ENCODE data around the gene MEPE.

The MEPE gene

GRCh38 chr4:87881115-87881514 is 48.3 kb downstream of the MEPE start:
- Histone ChIP-seq H3K27ac (ENCODE audit: low read length, poor library complexity, severe bottlenecking) (no peak overlapping the region), H3K9me3 (ENCODE audit: control insufficient read depth, low read length) (no peaks in the 10 kb centered on the region), H3K4ac (ENCODE audit: low read depth in 1 of 2, low read length in 2 of 2) (no peak overlapping the region), H3K14ac (ENCODE audit: low read length in 2 of 2) (no peak overlapping the region), H2BK12ac (ENCODE audit: low read length in 2 of 2) (no peak overlapping the region), H3K27me3 (ENCODE audit: control insufficient read depth in 1 of 2, insufficient read depth in 1 of 2, low read length in 2 of 2) (peaks cover 0 to 4% of the 10 kb centered on the region in 2 experiments), H3K36me3 (ENCODE audit: control insufficient read depth in 1 of 2, insufficient read depth in 2 of 2, low read depth in 1 of 2, low read length in 2 of 2) (no peaks in the 10 kb centered on the region), H3K4me3 (ENCODE audit: insufficient read depth in 1 of 2, low read depth in 1 of 2, low read length in 2 of 2) (no peak overlapping the region), H2BK5ac (ENCODE audit: low read depth, low read length, poor library complexity, severe bottlenecking) (no peak overlapping the region), H2BK15ac (ENCODE audit: low read depth, poor library complexity, severe bottlenecking) (no peak overlapping the region), H4K91ac (ENCODE audit: low read length) (no peak overlapping the region), H2BK120ac (ENCODE audit: low read depth, low read length) (no peak overlapping the region), H3K23ac (ENCODE audit: low read length in 2 of 2) (no peak overlapping the region), H3K9ac (ENCODE audit: low read length) (no peak overlapping the region), H3K18ac (ENCODE audit: low read depth in 1 of 2, low read length in 2 of 2) (no peak overlapping the region), H2AK5ac (ENCODE audit: low read length, severe bottlenecking) (no peak overlapping the region), H4K8ac (ENCODE audit: low read length) (no peak overlapping the region), H2AFZ (ENCODE audit: low read depth, low read length) (no peak overlapping the region), H3K4me2 (ENCODE audit: low read length, poor library complexity, severe bottlenecking) (no peak overlapping the region), H3K79me1 (replicated peaks; ENCODE audit: low read length, poor library complexity, severe bottlenecking) (no peaks in the 10 kb centered on the region), H3K4me1 (ENCODE audit: control insufficient read depth, insufficient read depth, low read depth, low read length) (peaks cover 3% of the 10 kb centered on the region)
- no CpG with 5 or more reads among the region's 1 CpG for WGBS
- no peak for DNase-seq

- H3K9ac ChIP-seq (ENCODE audit: low read length), result no peak overlapping the region
- no peak overlapping the region for H3K27ac ChIP-seq (ENCODE audit: low read length, poor library complexity, severe bottlenecking)
- no peak overlapping the region for H2AFZ ChIP-seq (ENCODE audit: low read depth, low read length)
- H2BK5ac ChIP-seq (ENCODE audit: low read depth, low read length, poor library complexity, severe bottlenecking), result no peak overlapping the region
- WGBS, result 57% methylated on average over 1 of the region's 1 CpG
- H4K91ac ChIP-seq (ENCODE audit: low read length), result no peak overlapping the region
- no peaks in the 10 kb centered on the region for H3K79me1 ChIP-seq (replicated peaks; ENCODE audit: low read length, poor library complexity, severe bottlenecking)
- H2BK12ac ChIP-seq (ENCODE audit: low read length in 2 of 2), result no peak overlapping the region
- no peak overlapping the region for H3K18ac ChIP-seq (ENCODE audit: low read depth in 1 of 2, low read length in 2 of 2)
- H2BK15ac ChIP-seq (ENCODE audit: low read depth, poor library complexity, severe bottlenecking), result no peak overlapping the region
- no peak overlapping the region for H3K4me3 ChIP-seq (ENCODE audit: insufficient read depth in 1 of 2, low read depth in 1 of 2, low read length in 2 of 2)
- no peaks in the 10 kb centered on the region for H3K4me1 ChIP-seq (ENCODE audit: control insufficient read depth, insufficient read depth, low read depth, low read length)
- no peak overlapping the region for H3K14ac ChIP-seq (ENCODE audit: low read length in 2 of 2)
- H3K27me3 ChIP-seq (ENCODE audit: control insufficient read depth in 1 of 2, insufficient read depth in 1 of 2, low read length in 2 of 2), result peaks cover 0 to 6% of the 10 kb centered on the region in 2 experiments
- H2AK5ac ChIP-seq (ENCODE audit: low read length, severe bottlenecking), result no peak overlapping the region
- H3K4me2 ChIP-seq (ENCODE audit: low read length, poor library complexity, severe bottlenecking), result no peak overlapping the region
- H3K4ac ChIP-seq (ENCODE audit: low read depth in 1 of 2, low read length in 2 of 2), result no peak overlapping the region
- H3K23ac ChIP-seq (ENCODE audit: low read length in 2 of 2), result no peak overlapping the region
- H3K36me3 ChIP-seq (ENCODE audit: control insufficient read depth in 1 of 2, insufficient read depth in 2 of 2, low read depth in 1 of 2, low read length in 2 of 2), result no peaks in the 10 kb centered on the region
- no peaks in the 10 kb centered on the region for H3K9me3 ChIP-seq (ENCODE audit: control insufficient read depth, low read length)
- H4K8ac ChIP-seq (ENCODE audit: low read length), result no peak overlapping the region
- no peak for DNase-seq
- H2BK120ac ChIP-seq (ENCODE audit: low read depth, low read length), result no peak overlapping the region
Measured at GRCh38 chr4:87882321-87882720, 49.6 kb downstream of the MEPE start.

GRCh38 chr4:87882861-87883260 is 50.1 kb downstream of the MEPE start:
- no peak overlapping the region for H2BK120ac ChIP-seq (ENCODE audit: low read depth, low read length)
- H3K4me1 ChIP-seq (ENCODE audit: control insufficient read depth, insufficient read depth, low read depth, low read length), result no peaks in the 10 kb centered on the region
- no peak overlapping the region for H3K4me3 ChIP-seq (ENCODE audit: insufficient read depth in 1 of 2, low read depth in 1 of 2, low read length in 2 of 2)
- no peak overlapping the region for H3K4ac ChIP-seq (ENCODE audit: low read depth in 1 of 2, low read length in 2 of 2)
- H3K23ac ChIP-seq (ENCODE audit: low read length in 2 of 2), result no peak overlapping the region
- DNase-seq, result no peak
- H2BK5ac ChIP-seq (ENCODE audit: low read depth, low read length, poor library complexity, severe bottlenecking), result no peak overlapping the region
- no peak overlapping the region for H4K91ac ChIP-seq (ENCODE audit: low read length)
- H3K14ac ChIP-seq (ENCODE audit: low read length in 2 of 2), result no peak overlapping the region
- no peak overlapping the region for H3K4me2 ChIP-seq (ENCODE audit: low read length, poor library complexity, severe bottlenecking)
- no peaks in the 10 kb centered on the region for H3K36me3 ChIP-seq (ENCODE audit: control insufficient read depth in 1 of 2, insufficient read depth in 2 of 2, low read depth in 1 of 2, low read length in 2 of 2)
- 67% methylated on average over 1 of the region's 2 CpGs for WGBS
- H2BK15ac ChIP-seq (ENCODE audit: low read depth, poor library complexity, severe bottlenecking), result no peak overlapping the region
- no peak overlapping the region for H4K8ac ChIP-seq (ENCODE audit: low read length)
- peaks cover 0 to 6% of the 10 kb centered on the region in 2 experiments for H3K27me3 ChIP-seq (ENCODE audit: control insufficient read depth in 1 of 2, insufficient read depth in 1 of 2, low read length in 2 of 2)
- H2AK5ac ChIP-seq (ENCODE audit: low read length, severe bottlenecking), result no peak overlapping the region
- no peaks in the 10 kb centered on the region for H3K79me1 ChIP-seq (replicated peaks; ENCODE audit: low read length, poor library complexity, severe bottlenecking)
- no peaks in the 10 kb centered on the region for H3K9me3 ChIP-seq (ENCODE audit: control insufficient read depth, low read length)
- H3K9ac ChIP-seq (ENCODE audit: low read length), result no peak overlapping the region
- H2BK12ac ChIP-seq (ENCODE audit: low read length in 2 of 2), result no peak overlapping the region
- H3K18ac ChIP-seq (ENCODE audit: low read depth in 1 of 2, low read length in 2 of 2), result no peak overlapping the region
- H3K27ac ChIP-seq (ENCODE audit: low read length, poor library complexity, severe bottlenecking), result no peak overlapping the region
- no peak overlapping the region for H2AFZ ChIP-seq (ENCODE audit: low read depth, low read length)

GRCh38 chr4:87884976-87885549 is 52.3 kb downstream of the MEPE start:
- H3K4ac ChIP-seq (ENCODE audit: low read depth in 1 of 2, low read length in 2 of 2), result no peak overlapping the region
- no peak overlapping the region for H3K14ac ChIP-seq (ENCODE audit: low read length in 2 of 2)
- no peak overlapping the region for H2BK120ac ChIP-seq (ENCODE audit: low read depth, low read length)
- H2BK5ac ChIP-seq (ENCODE audit: low read depth, low read length, poor library complexity, severe bottlenecking), result no peak overlapping the region
- H3K27ac ChIP-seq (ENCODE audit: low read length, poor library complexity, severe bottlenecking), result no peak overlapping the region
- no peak overlapping the region for H3K23ac ChIP-seq (ENCODE audit: low read length in 2 of 2)
- no peaks in the 10 kb centered on the region for H3K9me3 ChIP-seq (ENCODE audit: control insufficient read depth, low read length)
- no peaks in the 10 kb centered on the region for H3K79me1 ChIP-seq (replicated peaks; ENCODE audit: low read length, poor library complexity, severe bottlenecking)
- H3K4me3 ChIP-seq (ENCODE audit: insufficient read depth in 1 of 2, low read depth in 1 of 2, low read length in 2 of 2), result no peak overlapping the region
- H2BK15ac ChIP-seq (ENCODE audit: low read depth, poor library complexity, severe bottlenecking), result no peak overlapping the region
- no peak overlapping the region for H4K91ac ChIP-seq (ENCODE audit: low read length)
- no peak overlapping the region for H3K9ac ChIP-seq (ENCODE audit: low read length)
- H3K18ac ChIP-seq (ENCODE audit: low read depth in 1 of 2, low read length in 2 of 2), result no peak overlapping the region
- H2AFZ ChIP-seq (ENCODE audit: low read depth, low read length), result no peak overlapping the region
- no peak overlapping the region for H2BK12ac ChIP-seq (ENCODE audit: low read length in 2 of 2)
- 89% methylated on average over 9 of the region's 9 CpGs for WGBS
- no peaks in the 10 kb centered on the region for H3K4me1 ChIP-seq (ENCODE audit: control insufficient read depth, insufficient read depth, low read depth, low read length)
- DNase-seq, result no peak
- H2AK5ac ChIP-seq (ENCODE audit: low read length, severe bottlenecking), result no peak overlapping the region
- H3K4me2 ChIP-seq (ENCODE audit: low read length, poor library complexity, severe bottlenecking), result no peak overlapping the region
- H3K36me3 ChIP-seq (ENCODE audit: control insufficient read depth in 1 of 2, insufficient read depth in 2 of 2, low read depth in 1 of 2, low read length in 2 of 2), result no peaks in the 10 kb centered on the region
- H4K8ac ChIP-seq (ENCODE audit: low read length), result no peak overlapping the region
- H3K27me3 ChIP-seq (ENCODE audit: control insufficient read depth in 1 of 2, insufficient read depth in 1 of 2, low read length in 2 of 2), result peaks cover 0 to 6% of the 10 kb centered on the region in 2 experiments
